HL-60 (cell line): ENCODE measurements around the gene PGBD5.

Experiments used
- CTCF ChIP-seq: IDR thresholded peaks from one replicate; pipeline ENCODE4 v1.5.1; 2011; ENCODE audit warnings: low read length, control low read depth, inconsistent platforms; ENCODE audit not compliant: insufficient read depth
- POLR2AphosphoS5 ChIP-seq: IDR thresholded peaks from 2 replicates; pipeline ENCODE4 v1.6.1; 2012; ENCODE audit warnings: low read depth
- TF ChIP-seq, protein P1 (sequence below): IDR thresholded peaks from 2 replicates; pipeline ENCODE4 v1.6.1; 2012; ENCODE audit warnings: low read depth; ENCODE audit not compliant: insufficient replicate concordance

- TF ChIP-seq CTCF (no peak), POLR2AphosphoS5 (no peak)
- TF ChIP-seq, protein P1, sequence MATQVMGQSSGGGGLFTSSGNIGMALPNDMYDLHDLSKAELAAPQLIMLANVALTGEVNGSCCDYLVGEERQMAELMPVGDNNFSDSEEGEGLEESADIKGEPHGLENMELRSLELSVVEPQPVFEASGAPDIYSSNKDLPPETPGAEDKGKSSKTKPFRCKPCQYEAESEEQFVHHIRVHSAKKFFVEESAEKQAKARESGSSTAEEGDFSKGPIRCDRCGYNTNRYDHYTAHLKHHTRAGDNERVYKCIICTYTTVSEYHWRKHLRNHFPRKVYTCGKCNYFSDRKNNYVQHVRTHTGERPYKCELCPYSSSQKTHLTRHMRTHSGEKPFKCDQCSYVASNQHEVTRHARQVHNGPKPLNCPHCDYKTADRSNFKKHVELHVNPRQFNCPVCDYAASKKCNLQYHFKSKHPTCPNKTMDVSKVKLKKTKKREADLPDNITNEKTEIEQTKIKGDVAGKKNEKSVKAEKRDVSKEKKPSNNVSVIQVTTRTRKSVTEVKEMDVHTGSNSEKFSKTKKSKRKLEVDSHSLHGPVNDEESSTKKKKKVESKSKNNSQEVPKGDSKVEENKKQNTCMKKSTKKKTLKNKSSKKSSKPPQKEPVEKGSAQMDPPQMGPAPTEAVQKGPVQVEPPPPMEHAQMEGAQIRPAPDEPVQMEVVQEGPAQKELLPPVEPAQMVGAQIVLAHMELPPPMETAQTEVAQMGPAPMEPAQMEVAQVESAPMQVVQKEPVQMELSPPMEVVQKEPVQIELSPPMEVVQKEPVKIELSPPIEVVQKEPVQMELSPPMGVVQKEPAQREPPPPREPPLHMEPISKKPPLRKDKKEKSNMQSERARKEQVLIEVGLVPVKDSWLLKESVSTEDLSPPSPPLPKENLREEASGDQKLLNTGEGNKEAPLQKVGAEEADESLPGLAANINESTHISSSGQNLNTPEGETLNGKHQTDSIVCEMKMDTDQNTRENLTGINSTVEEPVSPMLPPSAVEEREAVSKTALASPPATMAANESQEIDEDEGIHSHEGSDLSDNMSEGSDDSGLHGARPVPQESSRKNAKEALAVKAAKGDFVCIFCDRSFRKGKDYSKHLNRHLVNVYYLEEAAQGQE: no peak
Measured at GRCh38 chr1:230392920-230393521, 33.1 kb downstream of the PGBD5 start.
